GM23338 (cell line): ENCODE measurements around the gene ITGB6. TPM values are rescaled to one million over a fixed set of nuclear protein-coding genes. Genes with fewer than 3 reads are reported as not detected.

ENCODE experiments used
- ATAC-seq: fragments of 200-7000 bp; cut with Tn5 transposase; 3 replicates; pipeline ENCODE4 v1.9.1; 2020
- DNase-seq: peaks from one replicate; pipeline ENCODE4 v3.0.0-alpha.2; 2015; ENCODE audit warnings: low spot score
- H2AFZ ChIP-seq: fragments of 200-600 bp; sonication (generic); 2 replicates; pipeline ENCODE4 v1.8.0; 2016; ENCODE audit warnings: antibody characterized with exemption, mild to moderate bottlenecking, moderate library complexity
- H3F3A ChIP-seq: fragments of 200-600 bp; sonication (generic); replicated peaks from 2 replicates; pipeline ENCODE4 v1.8.0; 2017; ENCODE audit warnings: antibody characterized with exemption, mixed run types, low read depth
- H3K27ac ChIP-seq: fragments of 200-600 bp; sonication (generic); 2 replicates; pipeline ENCODE4 v1.6.1; 2016; ENCODE audit warnings: low read depth
- H3K27me3 ChIP-seq: fragments of 200-600 bp; sonication (generic); 2 replicates; pipeline ENCODE4 v1.8.0; 2016; ENCODE audit warnings: mild to moderate bottlenecking, mixed run types, moderate library complexity; ENCODE audit not compliant: insufficient read depth
- H3K36me3 ChIP-seq: fragments of 200-600 bp; sonication (generic); 2 replicates; pipeline ENCODE4 v1.8.0; 2016; ENCODE audit warnings: mild to moderate bottlenecking; ENCODE audit not compliant: insufficient read depth
- H3K4me1 ChIP-seq: fragments of 200-600 bp; sonication (generic); 2 replicates; pipeline ENCODE4 v1.8.0; 2016; ENCODE audit warnings: mild to moderate bottlenecking, moderate library complexity; ENCODE audit not compliant: insufficient read depth
- H3K4me2 ChIP-seq: fragments of 200-600 bp; sonication (generic); 2 replicates; pipeline ENCODE4 v1.7.1; 2017; ENCODE audit warnings: mixed run types
- H3K4me3 ChIP-seq: fragments of 200-600 bp; sonication (generic); 2 replicates; pipeline ENCODE4 v1.6.1; 2016; ENCODE audit warnings: mixed run types
- H3K79me2 ChIP-seq: fragments of 200-600 bp; sonication (generic); replicated peaks from 2 replicates; pipeline ENCODE4 v1.8.0; 2017; ENCODE audit warnings: mild to moderate bottlenecking; ENCODE audit not compliant: insufficient read depth
- H3K9me2 ChIP-seq: fragments of 200-600 bp; sonication (generic); 2 replicates; pipeline ENCODE4 v1.8.0; 2017; ENCODE audit not compliant: insufficient read depth
- H4K20me1 ChIP-seq: fragments of 200-600 bp; sonication (generic); replicated peaks from 2 replicates; pipeline ENCODE4 v1.8.0; 2017; ENCODE audit warnings: mild to moderate bottlenecking; ENCODE audit not compliant: insufficient read depth
- H3K27ac Mint-ChIP-seq: 2 replicates; pipeline ENCODE4 v1.8.0; 2020; ENCODE audit warnings: inconsistent platforms, mild to moderate bottlenecking, moderate library complexity, mixed read lengths
- H3K27me3 Mint-ChIP-seq: 3 replicates; pipeline ENCODE4 v1.8.0; 2022; ENCODE audit warnings: low read depth, mild to moderate bottlenecking, moderate library complexity, mixed read lengths, inconsistent platforms; ENCODE audit not compliant: insufficient read depth, poor library complexity
- H3K36me3 Mint-ChIP-seq: 3 replicates; pipeline ENCODE4 v1.8.0; 2021; ENCODE audit warnings: low read depth, mild to moderate bottlenecking, inconsistent platforms, moderate library complexity, mixed read lengths
- H3K4me1 Mint-ChIP-seq: 3 replicates; pipeline ENCODE4 v1.8.0; 2020; ENCODE audit warnings: mild to moderate bottlenecking, inconsistent platforms, mixed read lengths
- H3K4me3 Mint-ChIP-seq: 3 replicates; pipeline ENCODE4 v1.8.0; 2021; ENCODE audit warnings: moderate library complexity, mild to moderate bottlenecking, inconsistent platforms, mixed read lengths
- H3K9me3 Mint-ChIP-seq: 3 replicates; pipeline ENCODE4 v1.8.0; 2020; ENCODE audit warnings: moderate library complexity, mild to moderate bottlenecking, inconsistent platforms, mixed read lengths
- CREB1 ChIP-seq: fragments of 250-450 bp; sonication (Bioruptor Pico); IDR thresholded peaks from 2 replicates; pipeline ENCODE4 v1.5.0; 2020; ENCODE audit warnings: low read depth, mild to moderate bottlenecking, moderate library complexity
- EZH2 ChIP-seq: fragments of 200-600 bp; sonication (generic); IDR thresholded peaks from one replicate; pipeline ENCODE4 v1.8.0; 2017; ENCODE audit warnings: antibody characterized with exemption, mild to moderate bottlenecking, low read depth; ENCODE audit not compliant: unreplicated experiment
- NANOG ChIP-seq: IDR thresholded peaks from 2 replicates; pipeline ENCODE4 v1.6.1; 2016; ENCODE audit warnings: antibody characterized with exemption, borderline replicate concordance
- POLR2AphosphoS5 ChIP-seq: IDR thresholded peaks from 2 replicates; pipeline ENCODE4 v1.6.1; 2016; ENCODE audit warnings: antibody characterized with exemption, low read depth
- REST ChIP-seq: IDR thresholded peaks from one replicate; pipeline ENCODE4 v1.6.1; 2018; ENCODE audit warnings: antibody characterized with exemption; ENCODE audit not compliant: unreplicated experiment
- STAT1 ChIP-seq: IDR thresholded peaks from one replicate; pipeline ENCODE4 v1.6.1; 2016; ENCODE audit warnings: antibody characterized with exemption; ENCODE audit not compliant: unreplicated experiment
- ZNF114 ChIP-seq: fragments of 250-450 bp; sonication (Bioruptor Pico); IDR thresholded peaks from 2 replicates; pipeline ENCODE4 v1.5.0; 2020; ENCODE audit warnings: mild to moderate bottlenecking, moderate library complexity
- ZNF331 ChIP-seq: fragments of 250-450 bp; sonication (Bioruptor Pico); IDR thresholded peaks from 2 replicates; pipeline ENCODE4 v1.5.0; 2020; ENCODE audit warnings: low read depth, mild to moderate bottlenecking, moderate library complexity
- ZNF462 ChIP-seq: fragments of 250-450 bp; sonication (Bioruptor Pico); IDR thresholded peaks from 2 replicates; pipeline ENCODE4 v1.5.0; 2020; ENCODE audit warnings: mild to moderate bottlenecking, moderate library complexity
- polyA plus RNA-seq: library from polyadenylated mRNA; unstranded; fragments of >200 nt; fragmentation: Nextera tagmentation; extraction: Ambion mirVana; gene quantifications from 2 replicates; pipeline ENCODE4 v1.2.1, GENCODE V29; 2016
- total RNA-seq: library from RNA; depleted of rRNA; stranded (reverse); fragments of >200 nt; shearing (Covaris generic); gene quantifications from 2 replicates; pipeline ENCODE4 v1.2.3, GENCODE V29; 2014
- TF ChIP-seq, protein P1 (sequence below), 2 experiments: fragments of 200-600 bp in 1 of 2; sonication (generic) in 1 of 2; conservative IDR thresholded peaks; 2 replicates each; pipeline versions ENCODE4 v1.5.1 to v1.6.1; 2016 to 2017; ENCODE audit warnings: antibody characterized with exemption in 2 of 2, low read depth in 2 of 2, mild to moderate bottlenecking in 2 of 2, moderate library complexity in 1 of 2
- TF ChIP-seq, protein P2 (sequence below): IDR thresholded peaks from 2 replicates; pipeline ENCODE4 v1.6.1; 2016; ENCODE audit warnings: antibody characterized with exemption

Gene ITGB6
- total and polyA plus RNA-seq, 2 experiments from 2014 or later: not detected

DNA sequence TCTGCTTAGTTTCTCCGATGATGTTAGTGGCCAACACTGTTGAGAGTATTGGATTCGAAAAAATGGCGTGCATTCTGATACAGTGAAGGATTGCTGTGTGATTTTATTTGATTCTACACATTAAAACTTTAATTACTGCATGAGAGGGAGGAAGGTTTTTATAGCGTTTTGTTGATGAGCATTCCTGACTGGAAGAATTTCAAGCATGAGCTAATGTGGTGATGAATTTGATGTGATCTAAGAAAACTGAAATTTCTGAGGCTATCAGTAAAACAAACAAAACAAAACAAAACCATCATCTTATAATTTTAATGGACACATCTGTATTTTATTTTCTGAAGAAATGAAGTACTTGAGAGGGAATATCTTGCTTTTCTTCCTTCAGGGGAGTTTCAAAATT is 59.6 kb downstream of the ITGB6 start (continued):
- TF ChIP-seq, protein P1, sequence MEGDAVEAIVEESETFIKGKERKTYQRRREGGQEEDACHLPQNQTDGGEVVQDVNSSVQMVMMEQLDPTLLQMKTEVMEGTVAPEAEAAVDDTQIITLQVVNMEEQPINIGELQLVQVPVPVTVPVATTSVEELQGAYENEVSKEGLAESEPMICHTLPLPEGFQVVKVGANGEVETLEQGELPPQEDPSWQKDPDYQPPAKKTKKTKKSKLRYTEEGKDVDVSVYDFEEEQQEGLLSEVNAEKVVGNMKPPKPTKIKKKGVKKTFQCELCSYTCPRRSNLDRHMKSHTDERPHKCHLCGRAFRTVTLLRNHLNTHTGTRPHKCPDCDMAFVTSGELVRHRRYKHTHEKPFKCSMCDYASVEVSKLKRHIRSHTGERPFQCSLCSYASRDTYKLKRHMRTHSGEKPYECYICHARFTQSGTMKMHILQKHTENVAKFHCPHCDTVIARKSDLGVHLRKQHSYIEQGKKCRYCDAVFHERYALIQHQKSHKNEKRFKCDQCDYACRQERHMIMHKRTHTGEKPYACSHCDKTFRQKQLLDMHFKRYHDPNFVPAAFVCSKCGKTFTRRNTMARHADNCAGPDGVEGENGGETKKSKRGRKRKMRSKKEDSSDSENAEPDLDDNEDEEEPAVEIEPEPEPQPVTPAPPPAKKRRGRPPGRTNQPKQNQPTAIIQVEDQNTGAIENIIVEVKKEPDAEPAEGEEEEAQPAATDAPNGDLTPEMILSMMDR (conservative IDR thresholded peaks at IDR 0.05; ENCODE audit: low read depth in 2 of 2): no peak
- TF ChIP-seq ZNF114 (CRISPR knock-in tag) (no peak), ZNF331 (no peak), CREB1 (CRISPR knock-in tag) (no peak), STAT1 (no peak)

- Mint-ChIP-seq H3K4me3 (no peak overlapping the region), H3K9me3 (no peaks in the 10 kb centered on the region), H3K27me3 (no peaks in the 10 kb centered on the region), H3K27ac (no peak overlapping the region), H3K4me1 (no peaks in the 10 kb centered on the region), H3K36me3 (no peaks in the 10 kb centered on the region)
- no peaks in the 10 kb centered on the region for H3K4me1 ChIP-seq
- no peaks in the 10 kb centered on the region for H3K79me2 ChIP-seq
- H3K4me2 ChIP-seq: no peak overlapping the region
- H3K27me3 ChIP-seq: no peaks in the 10 kb centered on the region
- no peaks in the 10 kb centered on the region for H3K36me3 ChIP-seq
- no peaks in the 10 kb centered on the region for H3F3A ChIP-seq
- no peak overlapping the region for H3K4me3 ChIP-seq
- H3K9me2 ChIP-seq: no peaks in the 10 kb centered on the region
- ATAC-seq (no peak), DNase-seq (no peak)
- H3K27ac ChIP-seq: no peak overlapping the region
- no peaks in the 10 kb centered on the region for H4K20me1 ChIP-seq
- H2AFZ ChIP-seq: no peak overlapping the region
- TF ChIP-seq REST (no peak), CREB1 (CRISPR knock-in tag) (no peak), NANOG (no peak), ZNF331 (no peak), ZNF462 (CRISPR knock-in tag) (no peak), EZH2 (no peak), POLR2AphosphoS5 (no peak)
- TF ChIP-seq, protein P1 (conservative IDR thresholded peaks at IDR 0.05; ENCODE audit: low read depth in 2 of 2): no peak
- TF ChIP-seq, protein P2, sequence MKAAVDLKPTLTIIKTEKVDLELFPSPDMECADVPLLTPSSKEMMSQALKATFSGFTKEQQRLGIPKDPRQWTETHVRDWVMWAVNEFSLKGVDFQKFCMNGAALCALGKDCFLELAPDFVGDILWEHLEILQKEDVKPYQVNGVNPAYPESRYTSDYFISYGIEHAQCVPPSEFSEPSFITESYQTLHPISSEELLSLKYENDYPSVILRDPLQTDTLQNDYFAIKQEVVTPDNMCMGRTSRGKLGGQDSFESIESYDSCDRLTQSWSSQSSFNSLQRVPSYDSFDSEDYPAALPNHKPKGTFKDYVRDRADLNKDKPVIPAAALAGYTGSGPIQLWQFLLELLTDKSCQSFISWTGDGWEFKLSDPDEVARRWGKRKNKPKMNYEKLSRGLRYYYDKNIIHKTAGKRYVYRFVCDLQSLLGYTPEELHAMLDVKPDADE: no peak
Measured at GRCh38 chr2:160139991-160140390, 60.1 kb downstream of the ITGB6 start.
